HCT116 (cell line): ENCODE data around the gene HBA2. TPM values are rescaled to one million over a fixed set of nuclear protein-coding genes. Genes with fewer than 3 reads are reported as not detected.

Experiments
- ATAC-seq: fragments of 200-7000 bp; cut with Tn5 transposase; 2 replicates; pipeline ENCODE4 v1.9.1; 2020; ENCODE audit warnings: mild to moderate bottlenecking, moderate library complexity
- BruUV-seq: library from RNA; stranded (reverse); fragments of 400-500 nt; replicated peaks from 2 replicates; lab custom pipeline; 2021; lab: Mats Ljungman, UMichigan
- CTCF ChIA-PET: fragments of 300-600 bp; sonication (Branson Sonifier 250); formaldehyde crosslinking; loops from one replicate; lab custom pipeline; 2021; ENCODE audit warnings: antibody characterized with exemption; lab: Charles Lee
- POLR2A ChIA-PET: fragments of 300-600, 350-600 bp; sonication (Branson Sonifier 250); formaldehyde crosslinking; loops from one replicate; lab custom pipeline; 2021; ENCODE audit warnings: antibody characterized with exemption; lab: Charles Lee
- RAD21 ChIA-PET, 2 experiments: fragments of 300-600 bp; sonication (Branson Sonifier 250); formaldehyde crosslinking; loops; one replicate each; lab custom pipeline; 2023; ENCODE audit warnings: low total read pairs in 2 of 2; ENCODE audit not compliant: uncharacterized antibody in 2 of 2, unreplicated experiment in 2 of 2, low non-redundant PET in 1 of 2; lab: Charles Lee
- DNase-seq: peaks from one replicate; pipeline ENCODE4 v3.0.0-alpha.2; 2010; ENCODE audit warnings: low read depth, low spot score
- H2AFZ ChIP-seq: fragments of 200-600 bp; shearing (Covaris generic), sonication (generic); 2 replicates; pipeline ENCODE4 v1.6.1; 2017; ENCODE audit warnings: low read depth, mixed run types, mixed read lengths, antibody characterized with exemption, low read length; ENCODE audit not compliant: poor library complexity, severe bottlenecking
- H3K27ac ChIP-seq: 2 replicates; pipeline ENCODE4 v1.5.1; 2012; ENCODE audit warnings: low read depth, low read length
- H3K27me3 ChIP-seq: fragments of 200-600 bp; sonication (generic); 2 replicates; pipeline ENCODE4 v1.6.1; 2016; ENCODE audit warnings: mixed run types, low read length, mixed read lengths; ENCODE audit not compliant: insufficient read depth
- H3K36me3 ChIP-seq, 2 experiments: fragments of 200-500 bp in 1 of 2; fragments of 200-600 bp in 1 of 2; sonication (Bioruptor generic) in 1 of 2; sonication (generic) in 1 of 2; 2 replicates each; pipeline versions ENCODE4 v1.5.1 to v1.6.1; 2014 to 2016; ENCODE audit warnings: low read length in 2 of 2, inconsistent platforms in 1 of 2, mixed read lengths in 1 of 2, mixed run types in 1 of 2; ENCODE audit not compliant: insufficient read depth in 2 of 2, control insufficient read depth in 1 of 2
- H3K4me1 ChIP-seq, 2 experiments: fragments of 200-600 bp in 1 of 2; sonication (generic) in 1 of 2; 2 replicates each; pipeline versions ENCODE4 v1.5.1 to v1.6.1; 2012 to 2017; ENCODE audit warnings: low read length in 2 of 2, inconsistent platforms in 1 of 2, mild to moderate bottlenecking in 1 of 2, mixed read lengths in 1 of 2, mixed run types in 1 of 2, moderate library complexity in 1 of 2; ENCODE audit not compliant: insufficient read depth in 2 of 2, control insufficient read depth in 1 of 2
- H3K4me2 ChIP-seq: fragments of 200-600 bp; sonication (generic); 2 replicates; pipeline ENCODE4 v1.6.1; 2017; ENCODE audit warnings: mixed run types, low read length, mixed read lengths
- H3K4me3 ChIP-seq, 2 experiments: fragments of 200-600 bp in 1 of 2; sonication (generic) in 1 of 2; replicated peaks in 1 of 2; 2 replicates each; pipeline ENCODE4 v1.5.1; 2011 to 2016; ENCODE audit warnings: low read length in 2 of 2, control low read depth in 1 of 2, low read depth in 1 of 2, mild to moderate bottlenecking in 1 of 2, mixed read lengths in 1 of 2, mixed run types in 1 of 2
- H3K79me2 ChIP-seq: fragments of 200-600 bp; sonication (generic); 2 replicates; pipeline ENCODE4 v1.6.1; 2017; ENCODE audit warnings: mild to moderate bottlenecking, mixed run types, low read length, moderate library complexity, mixed read lengths; ENCODE audit not compliant: insufficient read depth
- H3K9ac ChIP-seq: fragments of 200-600 bp; sonication (generic); 2 replicates; pipeline ENCODE4 v1.6.1; 2016; ENCODE audit warnings: low read length, mixed read lengths
- H3K9me2 ChIP-seq: fragments of 200-600 bp; sonication (generic), shearing (Covaris generic); 2 replicates; pipeline ENCODE4 v1.6.1; 2017; ENCODE audit warnings: mixed run types, mild to moderate bottlenecking, moderate library complexity; ENCODE audit not compliant: insufficient read depth
- H3K9me3 ChIP-seq, 2 experiments: fragments of 200-500 bp in 1 of 2; fragments of 200-600 bp in 1 of 2; sonication (Bioruptor generic) in 1 of 2; sonication (generic) in 1 of 2; 2 replicates each; pipeline ENCODE4 v1.6.1; 2014 to 2017; ENCODE audit warnings: low read length in 2 of 2, mixed read lengths in 2 of 2, inconsistent platforms in 1 of 2, low read depth in 1 of 2, mild to moderate bottlenecking in 1 of 2, mixed run types in 1 of 2, moderate library complexity in 1 of 2; ENCODE audit not compliant: control insufficient read depth in 1 of 2, insufficient read depth in 1 of 2
- H4K20me1 ChIP-seq: fragments of 200-600 bp; sonication (generic), shearing (Covaris generic); 2 replicates; pipeline ENCODE4 v1.6.1; 2017; ENCODE audit warnings: mixed run types, mild to moderate bottlenecking, moderate library complexity; ENCODE audit not compliant: insufficient read depth
- CEBPB ChIP-seq: IDR thresholded peaks from 2 replicates; pipeline ENCODE4 v1.6.1; 2012; ENCODE audit warnings: low read depth
- ELF1 ChIP-seq: IDR thresholded peaks from 2 replicates; pipeline ENCODE4 v1.6.1; 2012; ENCODE audit warnings: low read depth, borderline replicate concordance
- EZH2 ChIP-seq: fragments of 200-600 bp; sonication (generic); IDR thresholded peaks from 2 replicates; pipeline ENCODE4 v1.6.1; 2017; ENCODE audit warnings: antibody characterized with exemption, mixed run types
- EZH2phosphoT487 ChIP-seq: fragments of 200-600 bp; IDR thresholded peaks from 2 replicates; pipeline ENCODE4 v1.6.1; 2018; ENCODE audit warnings: antibody characterized with exemption, borderline replicate concordance
- FOSL1 ChIP-seq: IDR thresholded peaks from 2 replicates; pipeline ENCODE4 v1.6.1; 2012; ENCODE audit warnings: low read depth
- intact Hi-C: fragments of 100-400 bp; cut with micrococcal nuclease; formaldehyde crosslinking; loops from 2 replicates; pipeline ENCODE4 v1.10.0; 2022
- total RNA-seq: library from RNA; stranded (reverse); gene quantifications from one replicate; pipeline ENCODE4 v1.2.1, GENCODE V29; 2021; ENCODE audit not compliant: unreplicated experiment
- TF ChIP-seq, protein P1 (sequence below): IDR thresholded peaks from 2 replicates; pipeline ENCODE4 v1.6.1; 2012
- TF ChIP-seq, protein P2 (sequence below), 3 experiments: fragments of 200-600 bp in 1 of 3; sonication (generic) in 1 of 3; IDR thresholded peaks in 2 of 3; conservative IDR thresholded peaks in 1 of 3; 2 replicates each; pipeline ENCODE4 v1.5.1; 2012 to 2017; ENCODE audit warnings: low read depth in 2 of 3, low read length in 2 of 3, antibody characterized with exemption in 1 of 3, borderline replicate concordance in 1 of 3, control low read depth in 1 of 3, mild to moderate bottlenecking in 1 of 3, mixed read lengths in 1 of 3, mixed run types in 1 of 3, moderate library complexity in 1 of 3; ENCODE audit not compliant: insufficient read depth in 1 of 3

HBA2 gene
- total RNA-seq, 1 experiment from 2014 or later = 3.0 TPM

DNA sequence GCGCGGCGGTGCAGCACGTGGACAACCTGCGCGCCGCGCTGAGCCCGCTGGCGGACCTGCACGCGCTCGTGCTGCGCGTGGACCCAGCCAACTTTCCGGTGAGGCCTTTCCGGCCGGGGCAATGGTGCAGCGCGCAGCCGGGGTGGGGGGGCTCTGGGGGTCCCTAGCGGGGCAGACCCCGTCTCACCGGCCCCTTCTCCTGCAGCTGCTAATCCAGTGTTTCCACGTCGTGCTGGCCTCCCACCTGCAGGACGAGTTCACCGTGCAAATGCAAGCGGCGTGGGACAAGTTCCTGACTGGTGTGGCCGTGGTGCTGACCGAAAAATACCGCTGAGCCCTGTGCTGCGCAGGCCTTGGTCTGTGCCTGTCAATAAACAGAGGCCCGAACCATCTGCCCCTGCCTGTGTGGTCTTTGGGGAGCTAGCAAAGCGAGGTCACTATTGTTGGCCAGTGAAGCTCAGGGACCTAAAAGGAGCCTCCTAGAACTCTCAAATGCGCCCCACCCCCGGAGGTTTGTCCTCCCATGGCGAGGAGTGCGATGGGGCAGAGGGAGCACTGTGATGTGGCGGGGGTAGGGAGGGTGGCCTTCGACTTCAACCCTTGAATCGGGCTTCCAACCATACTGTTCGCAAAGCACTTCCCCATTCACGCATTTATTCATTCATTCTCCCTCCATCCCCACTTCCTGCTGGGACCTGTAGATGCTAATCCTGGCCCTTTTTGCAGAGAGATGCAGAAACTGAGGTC is 6.1 kb upstream of the HBA2 start:
- POLR2A ChIA-PET = no interaction called here
- Histone ChIP-seq H3K9me3 (no peaks in the 10 kb centered on the region), H3K27ac (no peak overlapping the region), H3K27me3 (no peaks in the 10 kb centered on the region), H3K4me3 (no peak overlapping the region), H3K4me2 (no peak overlapping the region), H3K9ac (no peak overlapping the region), H3K36me3 (no peaks in the 10 kb centered on the region), H3K79me2 (no peaks in the 10 kb centered on the region), H3K9me2 (no peaks in the 10 kb centered on the region), H2AFZ (no peak overlapping the region), H4K20me1 (no peaks in the 10 kb centered on the region), H3K4me1 (peaks cover 0 to 14% of the 10 kb centered on the region in 2 experiments; a peak in 2 of 4 replicates)
- DNase-seq = no peak
- RAD21 ChIA-PET = no interaction called here
- intact Hi-C loops = no loop called here
- TF ChIP-seq EZH2 (no peak), ELF1 (no peak), FOSL1 (no peak), EZH2phosphoT487 (no peak), CEBPB (no peak)
- TF ChIP-seq, protein P1, sequence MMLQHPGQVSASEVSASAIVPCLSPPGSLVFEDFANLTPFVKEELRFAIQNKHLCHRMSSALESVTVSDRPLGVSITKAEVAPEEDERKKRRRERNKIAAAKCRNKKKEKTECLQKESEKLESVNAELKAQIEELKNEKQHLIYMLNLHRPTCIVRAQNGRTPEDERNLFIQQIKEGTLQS = no peak
- TF ChIP-seq, protein P2, sequence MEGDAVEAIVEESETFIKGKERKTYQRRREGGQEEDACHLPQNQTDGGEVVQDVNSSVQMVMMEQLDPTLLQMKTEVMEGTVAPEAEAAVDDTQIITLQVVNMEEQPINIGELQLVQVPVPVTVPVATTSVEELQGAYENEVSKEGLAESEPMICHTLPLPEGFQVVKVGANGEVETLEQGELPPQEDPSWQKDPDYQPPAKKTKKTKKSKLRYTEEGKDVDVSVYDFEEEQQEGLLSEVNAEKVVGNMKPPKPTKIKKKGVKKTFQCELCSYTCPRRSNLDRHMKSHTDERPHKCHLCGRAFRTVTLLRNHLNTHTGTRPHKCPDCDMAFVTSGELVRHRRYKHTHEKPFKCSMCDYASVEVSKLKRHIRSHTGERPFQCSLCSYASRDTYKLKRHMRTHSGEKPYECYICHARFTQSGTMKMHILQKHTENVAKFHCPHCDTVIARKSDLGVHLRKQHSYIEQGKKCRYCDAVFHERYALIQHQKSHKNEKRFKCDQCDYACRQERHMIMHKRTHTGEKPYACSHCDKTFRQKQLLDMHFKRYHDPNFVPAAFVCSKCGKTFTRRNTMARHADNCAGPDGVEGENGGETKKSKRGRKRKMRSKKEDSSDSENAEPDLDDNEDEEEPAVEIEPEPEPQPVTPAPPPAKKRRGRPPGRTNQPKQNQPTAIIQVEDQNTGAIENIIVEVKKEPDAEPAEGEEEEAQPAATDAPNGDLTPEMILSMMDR (IDR thresholded peaks at IDR 0.05 in 2 of 3, conservative IDR thresholded peaks at IDR 0.05 in 1 of 3; ENCODE audit: borderline replicate concordance in 1 of 3, insufficient read depth in 1 of 3, low read depth in 2 of 3, low read length in 2 of 3) = no peak
- BruUV-seq = no TSS peak
- ATAC-seq = no peak
- CTCF ChIA-PET = no interaction called here
